HG03045 (cell line): ENCODE results near the gene TPPP3.
"Not testable (repeated sequence)": the region's sequence is repeated elsewhere in the genome, so short reads cannot be mapped to it uniquely, and the experiment has no call there.

Experiments
- ATAC-seq: cut with Tn5 transposase; IDR thresholded peaks from one replicate; pipeline ENCODE4 v1.9.1; 2021; ENCODE audit warnings: mild to moderate bottlenecking, moderate library complexity; ENCODE audit not compliant: unreplicated experiment

Gene TPPP3

DNA sequence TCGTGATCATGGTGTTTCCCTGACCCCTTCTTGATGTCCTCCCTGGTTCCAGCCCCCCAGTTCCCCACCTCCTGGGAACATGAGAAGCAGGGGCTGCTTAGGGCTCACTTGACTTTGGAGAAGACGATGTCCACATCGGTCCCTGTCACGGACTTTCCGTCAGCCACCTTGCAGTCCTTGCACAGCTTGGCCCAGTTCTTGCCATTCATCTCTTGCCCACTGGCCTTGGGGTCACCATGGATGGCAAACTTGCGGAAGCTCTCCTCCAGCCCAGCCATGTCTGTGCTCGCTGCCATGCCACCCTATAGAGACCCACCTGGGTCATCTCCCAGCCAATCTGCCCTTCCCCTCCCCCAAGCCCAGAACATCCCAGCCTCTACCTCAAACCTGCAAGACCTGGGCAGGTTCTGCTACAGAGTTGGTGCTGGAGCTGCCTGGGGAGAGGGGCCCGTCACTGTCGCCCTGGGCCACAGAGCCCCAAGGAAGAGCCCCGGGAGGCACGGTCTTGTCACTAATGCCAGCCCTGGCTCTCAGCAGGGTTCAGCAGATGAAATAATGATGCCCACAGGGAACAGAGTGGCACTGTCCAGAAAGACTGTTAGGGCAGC lies 2.4 kb downstream of the TPPP3 start:
- ATAC-seq: no peak

DNA sequence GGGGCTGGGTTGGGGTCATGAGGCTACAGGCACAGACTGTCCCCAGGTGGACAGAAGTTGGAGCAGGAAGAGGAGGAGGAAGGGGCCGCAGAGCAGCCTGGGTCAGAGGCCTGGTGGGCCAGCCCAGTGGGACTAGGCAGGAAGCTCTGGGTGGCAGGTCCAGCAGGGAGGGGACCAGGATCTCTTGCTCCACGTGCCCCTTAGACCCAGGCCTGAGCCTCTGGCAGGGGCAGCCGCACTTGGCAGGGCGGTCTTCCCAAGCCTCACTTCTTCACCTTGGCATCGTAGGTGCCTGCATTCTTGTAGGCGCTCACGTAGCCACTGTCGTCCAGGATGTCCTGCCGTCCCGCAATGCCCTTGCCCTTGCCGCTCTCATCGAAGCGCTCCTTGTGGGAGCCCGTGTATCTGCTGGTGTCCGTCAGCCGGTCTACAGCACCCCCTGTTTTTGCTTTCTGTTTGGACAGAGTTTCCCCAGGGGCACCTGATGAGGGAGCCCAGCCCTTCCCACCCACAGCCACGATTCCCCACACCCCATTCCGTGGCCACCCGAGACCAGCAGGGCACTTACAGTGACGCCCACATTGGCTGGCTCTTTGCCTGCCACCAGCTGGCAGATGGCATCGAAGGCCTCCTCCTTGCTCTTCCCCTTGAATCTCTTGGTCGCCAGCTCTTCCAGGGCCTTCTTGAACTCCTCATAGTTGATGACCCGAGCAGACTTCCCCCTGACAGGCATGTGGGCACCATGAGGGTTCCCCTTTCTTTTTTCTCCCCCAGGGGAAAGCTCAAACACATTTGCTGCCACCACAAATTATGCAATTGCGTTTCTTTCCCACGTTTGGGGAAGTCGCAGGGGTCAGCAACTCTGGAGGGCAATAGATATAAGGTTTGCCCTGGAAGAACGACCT lies 3.1 kb downstream of the TPPP3 start:
- ATAC-seq: no peak

DNA sequence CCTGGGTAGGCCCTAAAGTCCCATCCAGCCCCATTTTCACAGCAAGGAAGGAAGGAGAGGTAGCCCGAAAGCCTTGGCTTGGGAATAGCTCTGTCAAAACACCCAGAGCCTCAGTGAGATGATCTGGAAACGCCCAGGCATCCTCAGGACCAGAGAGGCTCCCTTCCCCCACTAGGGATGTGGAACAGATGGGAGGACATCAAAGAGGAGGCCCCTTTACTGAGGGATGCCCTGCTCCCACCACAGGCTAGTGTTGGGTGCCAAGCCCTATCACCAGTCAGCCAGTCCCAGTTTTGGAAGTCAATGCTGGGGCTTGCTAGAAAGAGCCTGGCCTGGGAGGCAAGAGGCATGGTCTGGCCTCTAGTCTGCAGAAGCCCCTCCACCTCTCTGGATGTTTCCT lies 4.7 kb downstream of the TPPP3 start:
- ATAC-seq: no peak

DNA sequence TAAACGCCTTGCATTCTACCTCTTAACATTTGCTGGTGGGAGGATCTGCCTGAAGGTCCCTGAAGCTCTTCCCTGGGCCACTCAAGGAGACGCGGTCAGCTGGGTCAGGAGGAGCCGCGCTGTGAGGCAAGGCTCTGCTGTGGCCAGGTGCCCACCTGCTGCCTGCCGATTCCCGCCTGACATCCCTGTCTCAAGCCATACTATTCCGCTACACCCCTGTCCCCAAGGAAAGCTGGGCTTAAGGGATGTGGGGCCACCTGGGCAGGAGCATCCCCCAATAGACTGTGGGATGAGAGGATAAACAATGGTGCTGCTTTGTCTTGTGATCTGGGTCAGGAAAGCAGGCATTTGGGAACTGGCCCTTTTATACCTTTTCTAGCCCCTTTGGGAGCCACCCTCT lies 5.1 kb downstream of the TPPP3 start:
- no peak for ATAC-seq

DNA sequence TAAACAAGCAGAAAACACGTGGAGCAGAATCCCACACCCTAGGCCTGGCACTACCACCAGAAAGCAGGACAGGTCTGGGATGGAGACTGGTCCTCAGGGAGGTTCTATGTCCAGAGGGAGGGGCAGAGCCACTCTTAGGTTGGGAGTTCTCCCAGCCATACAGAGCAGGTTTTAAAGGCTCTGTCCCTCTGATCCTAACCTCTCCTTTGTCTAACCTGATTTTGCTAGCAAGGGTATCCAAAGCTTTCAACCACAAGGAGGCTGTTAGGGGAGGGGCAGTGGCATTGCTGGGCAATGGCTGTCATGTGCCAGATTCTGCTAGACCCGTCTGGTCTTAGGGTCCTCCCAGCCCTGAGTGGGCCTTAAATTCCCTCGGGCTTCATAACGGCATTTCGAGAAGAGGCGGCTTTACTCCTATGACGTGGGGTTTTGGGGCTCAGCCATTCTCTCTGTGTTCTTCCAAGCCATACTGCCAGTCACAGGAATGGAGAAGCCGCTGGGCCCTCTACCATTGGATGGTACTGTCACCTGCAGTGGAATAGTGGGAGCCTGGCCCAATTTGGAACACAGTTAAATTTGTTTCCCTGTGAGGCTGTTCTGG lies 5.7 kb downstream of the TPPP3 start:
- ATAC-seq: no peak

DNA sequence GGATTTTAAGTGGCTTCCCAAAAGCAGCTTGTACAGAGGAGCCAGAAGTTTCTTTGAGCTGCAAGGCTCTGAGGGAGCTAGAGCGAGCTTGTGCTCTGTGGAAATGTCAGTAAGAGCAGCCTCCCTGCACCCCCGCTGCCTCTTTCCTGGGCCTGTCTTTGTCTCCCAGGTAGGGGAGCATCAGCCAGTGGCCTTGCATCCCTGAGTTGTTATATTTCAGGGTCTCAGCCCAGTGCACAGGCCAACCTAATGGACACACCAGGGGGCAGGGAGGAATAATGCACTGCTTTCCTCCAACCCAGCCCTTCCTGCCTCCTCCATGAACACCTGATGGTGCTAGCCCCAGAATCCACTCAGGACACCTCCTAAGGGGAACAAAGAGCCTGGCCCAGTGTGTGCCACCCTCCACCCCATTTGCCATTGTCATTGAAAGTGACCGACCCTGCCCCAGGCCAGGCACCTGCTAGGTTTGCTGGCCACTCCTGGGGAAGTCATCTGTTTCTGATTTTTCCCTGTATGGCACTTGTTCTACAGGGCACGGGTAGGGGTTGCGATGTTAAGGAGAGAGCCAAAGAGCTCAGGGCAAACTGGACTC lies 6.3 kb downstream of the TPPP3 start:
- no peak for ATAC-seq

DNA sequence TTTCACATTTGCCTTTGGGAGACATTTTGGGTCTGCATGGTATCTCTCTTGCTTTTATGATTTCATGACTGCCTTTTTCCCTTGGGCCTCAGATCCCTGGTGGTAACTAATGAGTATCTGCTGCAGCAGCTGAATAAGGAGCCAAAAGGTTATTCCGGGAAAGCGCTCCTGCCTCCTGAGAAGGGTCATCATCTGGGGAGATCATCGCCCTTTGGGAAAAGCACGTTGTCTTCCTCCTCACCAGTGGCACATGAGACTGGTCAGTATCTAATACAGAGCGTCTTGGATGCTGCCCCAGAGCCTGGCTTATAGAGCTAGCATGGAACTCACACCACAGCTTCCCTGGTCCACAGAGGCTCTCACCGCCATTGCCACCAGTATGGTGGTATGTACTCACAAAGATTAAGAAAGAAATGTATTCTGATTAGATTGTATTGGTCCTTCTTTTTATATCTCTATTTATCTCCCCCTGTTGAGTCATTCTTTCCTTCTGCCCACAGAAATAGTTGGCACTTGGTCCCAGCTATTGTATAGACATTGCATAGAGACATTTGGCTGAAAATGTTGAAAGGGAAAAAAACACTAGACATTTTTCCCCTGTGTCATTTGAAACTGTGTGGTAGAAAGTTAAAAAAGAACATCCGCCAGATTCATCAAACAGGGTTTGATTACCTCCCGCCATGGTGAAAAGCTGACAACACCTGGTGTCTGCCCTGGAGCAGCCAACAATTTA lies 8.4 kb downstream of the TPPP3 start:
- ATAC-seq: no peak

DNA sequence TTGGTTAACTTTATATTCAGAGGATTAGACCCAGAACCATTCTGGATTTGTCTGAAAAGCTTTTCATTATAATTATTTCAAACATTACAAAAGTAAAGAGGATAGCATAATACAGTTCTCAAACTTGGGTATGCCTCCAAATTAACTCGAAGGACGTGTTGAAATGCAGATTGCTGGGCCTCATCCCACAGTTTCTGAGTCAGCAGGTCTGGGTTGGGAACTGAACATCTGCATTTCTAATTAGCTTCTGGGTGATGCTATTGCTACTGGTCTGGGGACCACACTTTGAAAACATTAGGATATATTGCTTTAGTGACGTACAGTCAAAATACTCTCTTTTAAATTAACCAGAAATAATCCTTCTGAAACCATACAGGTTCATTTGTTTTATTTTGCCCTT lies 10.0 kb downstream of the TPPP3 start:
- no peak for ATAC-seq

DNA sequence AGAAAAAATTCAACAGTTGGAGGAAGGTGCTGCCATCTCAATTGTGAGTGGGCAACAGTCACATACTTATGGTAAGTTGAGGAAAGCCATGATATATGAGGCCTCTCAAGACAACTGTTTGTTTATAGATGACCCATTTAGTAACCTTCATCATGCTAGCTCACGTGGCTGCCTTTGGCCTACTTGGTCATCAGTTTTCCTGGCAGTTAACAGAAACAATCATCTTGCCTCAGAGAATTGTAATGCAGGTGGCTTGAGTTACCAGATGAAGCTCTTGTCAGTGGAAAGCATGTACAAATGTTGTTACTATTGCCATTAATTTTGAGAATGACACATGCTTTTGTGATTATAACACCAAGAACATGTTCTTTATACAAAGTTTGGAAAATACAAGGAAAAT lies 14.7 kb downstream of the TPPP3 start:
- no peak for ATAC-seq

DNA sequence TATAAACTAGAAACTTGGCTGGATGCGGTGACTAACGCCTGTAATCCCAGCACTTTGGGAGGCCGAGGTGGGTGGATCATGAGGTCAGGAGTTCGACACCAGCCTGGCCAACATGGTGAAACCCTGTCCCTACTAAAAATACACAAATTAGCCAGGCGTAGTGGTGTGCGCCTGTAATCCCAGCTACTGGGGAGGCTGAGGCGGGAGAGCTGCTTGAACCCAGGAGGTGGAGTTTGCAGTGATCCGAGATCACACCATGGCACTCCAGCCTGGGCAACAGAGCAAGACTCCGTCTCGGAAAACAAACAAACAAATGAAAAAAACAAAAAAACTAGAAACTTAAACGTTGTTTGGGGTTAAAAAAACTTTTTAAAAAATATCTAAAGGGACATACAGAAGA lies 17.3 kb downstream of the TPPP3 start:
- not testable (repeated sequence) for ATAC-seq

DNA sequence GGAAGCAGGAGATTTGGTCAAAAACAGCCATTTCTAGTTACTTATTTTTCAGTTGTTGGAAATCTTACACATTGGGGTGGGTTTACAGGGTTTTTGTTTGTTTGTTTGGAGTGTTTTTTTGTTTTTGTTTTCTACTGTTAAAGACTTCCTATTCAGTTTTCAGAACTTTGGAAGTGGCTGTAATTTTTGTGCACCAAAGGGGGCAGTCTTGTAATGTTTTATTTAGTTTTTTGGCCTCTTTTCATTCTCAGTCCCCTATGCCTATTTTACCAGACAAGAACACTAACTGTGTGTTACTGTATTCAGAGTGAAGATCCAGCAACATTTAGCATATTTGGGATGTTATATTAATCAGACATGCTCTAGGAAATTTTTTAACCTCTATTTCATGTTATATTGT lies 20.6 kb downstream of the TPPP3 start:
- no peak for ATAC-seq

DNA sequence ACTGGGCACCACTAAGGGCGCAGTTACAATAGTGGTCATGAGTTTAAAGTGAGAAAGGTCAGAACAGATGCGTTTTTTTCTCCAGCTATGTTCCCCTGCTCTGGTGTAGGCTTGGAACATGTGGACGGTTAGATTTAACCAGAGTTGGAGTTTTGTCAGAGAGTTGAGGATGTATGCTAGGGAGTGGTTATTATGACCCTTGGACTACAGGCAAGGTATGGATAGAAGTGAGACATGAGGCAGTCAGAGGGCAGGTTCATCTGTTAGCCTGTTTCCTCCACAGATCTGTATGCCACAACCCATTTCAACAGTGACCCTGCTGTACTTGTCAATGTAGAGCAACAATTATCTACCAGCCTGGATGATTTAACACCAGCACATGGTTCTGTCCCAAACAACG lies 22.6 kb downstream of the TPPP3 start:
- no peak for ATAC-seq

DNA sequence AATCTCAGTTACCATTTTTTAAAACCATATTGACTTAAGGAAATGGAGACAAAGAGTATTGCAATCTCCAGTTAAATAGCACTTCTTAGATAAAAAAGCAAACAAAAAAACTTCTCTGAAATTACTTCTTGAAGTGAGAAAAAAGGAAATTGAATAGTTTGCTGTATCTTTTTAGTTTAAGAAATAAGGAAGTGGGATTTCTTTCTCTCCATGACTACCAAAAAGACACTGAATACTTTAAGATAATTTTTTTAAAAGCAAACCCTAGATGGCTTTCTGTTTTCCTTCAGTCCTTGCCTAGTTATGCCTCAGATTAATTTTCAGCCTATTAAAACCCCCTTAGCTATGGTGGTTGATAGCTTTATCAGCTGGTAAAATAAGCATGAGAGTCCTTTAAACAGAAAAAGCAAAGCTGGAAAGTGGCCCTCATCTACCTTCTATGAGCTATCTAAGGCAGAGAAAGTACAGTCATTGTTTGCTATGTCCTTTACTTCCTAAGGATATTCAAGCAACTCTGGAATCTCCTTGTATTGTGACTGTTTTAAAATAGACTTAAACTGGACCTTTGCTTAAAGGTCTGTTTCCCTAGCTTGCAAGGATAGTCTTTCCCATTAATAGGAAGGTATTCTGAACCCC lies 28.6 kb downstream of the TPPP3 start:
- no peak for ATAC-seq

DNA sequence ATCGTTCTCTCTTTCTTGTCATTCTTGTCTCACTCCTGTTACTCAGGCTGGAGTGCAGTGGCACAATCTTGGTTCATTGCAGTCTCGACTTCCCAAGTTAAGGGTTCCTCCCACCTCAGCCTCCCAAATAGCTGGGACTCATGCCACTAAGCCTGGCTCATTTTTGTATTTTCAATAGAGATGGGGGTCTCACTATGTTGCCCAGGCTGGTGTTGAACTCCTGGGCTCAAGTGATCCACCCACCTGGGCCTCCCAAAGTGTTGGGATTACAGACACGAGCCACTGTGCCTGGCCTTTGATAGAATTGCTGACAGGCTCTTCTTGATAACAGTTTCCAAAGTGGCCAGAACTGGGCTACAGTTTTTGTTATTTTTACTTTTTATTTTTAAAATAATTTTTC lies 32.3 kb downstream of the TPPP3 start:
- ATAC-seq: no peak

DNA sequence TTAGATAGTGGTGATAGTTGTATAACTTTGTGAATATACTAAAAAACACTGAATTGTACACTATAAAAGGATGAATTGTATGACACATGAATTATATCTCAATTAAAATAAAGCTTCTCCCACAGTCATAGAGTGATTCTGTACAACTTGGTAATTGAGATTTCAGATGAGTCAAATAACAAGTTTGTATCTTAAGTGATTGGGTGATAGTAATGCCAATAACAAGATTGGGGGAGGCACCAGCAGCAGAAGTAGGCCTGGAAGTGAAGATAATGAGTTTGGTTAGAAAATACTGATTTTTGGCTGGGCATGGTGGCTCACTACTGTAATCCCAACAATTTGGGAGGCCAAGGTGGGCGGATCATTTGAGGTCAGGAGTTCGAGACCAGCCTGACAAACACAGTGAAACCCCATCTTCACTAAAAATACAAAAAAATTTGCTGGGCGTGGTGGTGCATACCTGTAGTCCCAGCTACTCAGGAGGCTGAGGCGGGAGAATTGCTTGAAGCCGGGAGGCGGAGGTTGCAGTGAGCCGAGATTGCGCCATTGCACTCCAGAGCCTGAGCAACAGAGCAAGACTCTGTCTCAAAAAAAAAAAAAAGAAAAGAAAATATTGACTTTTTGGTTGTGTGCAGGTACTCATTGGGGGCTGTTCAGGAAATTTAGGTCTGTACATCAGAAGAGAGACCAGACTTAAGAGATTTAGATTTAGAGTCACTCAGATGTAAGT lies 33.6 kb downstream of the TPPP3 start:
- not testable (repeated sequence) for ATAC-seq

DNA sequence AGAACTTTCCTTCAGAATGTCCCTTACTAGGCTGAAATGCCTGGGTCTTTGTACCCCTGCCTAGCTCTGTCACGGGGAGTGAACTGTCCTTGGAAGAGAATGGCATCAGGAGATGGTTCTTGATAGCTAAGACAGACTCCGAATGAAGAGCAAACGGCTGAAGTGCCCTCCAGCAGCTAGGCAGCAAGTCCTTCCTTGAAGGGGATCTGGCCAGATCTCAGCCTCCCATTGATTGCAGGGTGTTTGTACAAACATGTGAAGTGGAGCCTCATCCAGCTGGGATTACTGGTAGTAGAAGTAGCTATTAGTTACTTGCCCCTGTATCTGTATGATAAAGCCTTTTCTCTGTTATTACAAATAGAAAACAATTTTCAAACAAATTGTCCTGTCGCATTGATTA lies 35.7 kb downstream of the TPPP3 start:
- ATAC-seq: no peak

DNA sequence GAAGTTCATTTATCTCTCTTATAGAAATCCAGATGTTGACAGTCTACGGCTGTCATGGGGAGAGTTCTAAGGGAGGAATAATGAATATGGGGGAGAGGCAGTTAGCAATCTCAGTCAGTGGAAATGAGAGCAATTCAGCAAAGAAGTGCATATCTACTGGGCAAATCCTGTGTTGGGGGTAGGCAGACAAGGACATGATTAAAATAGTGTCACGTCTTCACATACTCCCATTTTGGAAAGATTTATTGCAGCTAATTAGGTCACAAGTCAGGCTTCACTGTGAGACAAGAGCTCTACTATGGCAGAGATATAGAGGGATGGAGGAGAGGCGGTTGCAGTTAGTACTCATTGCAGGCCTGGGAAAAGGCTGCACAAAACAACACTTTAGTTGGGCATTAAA lies 36.9 kb downstream of the TPPP3 start:
- no peak for ATAC-seq

DNA sequence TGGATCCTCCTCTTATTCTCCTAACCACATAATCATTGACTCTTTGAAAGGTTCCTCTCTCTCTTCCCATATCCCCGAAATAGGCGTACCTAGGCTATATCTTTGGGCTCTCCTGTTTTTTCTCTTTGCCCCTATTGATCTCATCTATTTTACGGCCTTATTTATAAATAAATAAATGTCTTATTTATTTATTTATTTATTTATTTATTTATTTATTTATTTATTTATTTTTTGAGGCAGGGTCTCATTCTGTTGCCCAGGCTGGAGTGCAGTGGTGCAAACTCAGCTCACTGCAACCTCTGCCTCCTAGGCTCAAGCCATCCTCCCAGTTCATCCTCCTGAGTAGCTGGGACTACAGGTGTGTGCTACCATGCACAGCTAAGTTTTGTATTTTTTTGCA lies 40.8 kb downstream of the TPPP3 start:
- ATAC-seq: not testable (repeated sequence)

DNA sequence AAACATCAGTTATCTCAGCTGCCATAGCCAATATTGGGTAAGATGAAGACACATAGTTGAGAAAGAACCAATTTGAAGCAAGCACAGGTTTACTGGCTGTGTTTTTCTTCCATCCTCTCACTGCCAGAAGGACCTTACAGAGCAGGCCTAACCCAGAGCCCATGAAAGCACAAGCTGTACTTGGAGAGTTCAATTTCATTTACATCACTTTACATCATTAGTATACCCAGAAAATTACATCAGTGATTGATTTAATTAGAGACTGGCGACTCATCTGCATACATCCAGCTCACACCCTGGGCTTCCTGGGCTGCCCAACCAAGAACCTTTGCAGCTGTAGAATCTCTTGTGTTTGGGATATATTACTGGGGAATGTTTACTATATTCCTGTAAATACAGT lies 43.0 kb downstream of the TPPP3 start:
- ATAC-seq: no peak

DNA sequence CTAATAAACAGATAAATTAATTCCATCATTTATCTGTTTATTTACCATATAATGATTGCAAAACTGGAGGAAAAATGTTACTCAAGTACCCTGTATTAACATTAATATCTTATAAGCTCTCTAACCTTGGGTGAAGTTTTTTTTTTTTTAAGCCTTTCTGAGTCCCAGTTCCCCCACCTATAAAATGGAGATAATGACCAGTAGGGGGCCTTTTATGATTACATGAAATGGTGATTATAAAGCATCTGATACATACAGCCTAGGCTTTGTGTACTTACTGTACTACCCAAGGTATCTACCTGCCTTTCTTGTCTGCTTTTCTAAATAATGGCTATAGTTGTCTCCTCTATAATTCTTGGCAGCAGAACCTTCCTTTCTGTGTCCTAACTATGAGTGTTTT lies 44.1 kb downstream of the TPPP3 start:
- ATAC-seq: no peak
